ENCODE measurements around the gene PCSK5. TPM values are rescaled to one million over a fixed set of nuclear protein-coding genes. Genes with fewer than 3 reads are reported as not detected.

The PCSK5 gene
- polyA plus RNA-seq, 3 donors = 4.8 to 13.0 (median 7.1) TPM

DNA sequence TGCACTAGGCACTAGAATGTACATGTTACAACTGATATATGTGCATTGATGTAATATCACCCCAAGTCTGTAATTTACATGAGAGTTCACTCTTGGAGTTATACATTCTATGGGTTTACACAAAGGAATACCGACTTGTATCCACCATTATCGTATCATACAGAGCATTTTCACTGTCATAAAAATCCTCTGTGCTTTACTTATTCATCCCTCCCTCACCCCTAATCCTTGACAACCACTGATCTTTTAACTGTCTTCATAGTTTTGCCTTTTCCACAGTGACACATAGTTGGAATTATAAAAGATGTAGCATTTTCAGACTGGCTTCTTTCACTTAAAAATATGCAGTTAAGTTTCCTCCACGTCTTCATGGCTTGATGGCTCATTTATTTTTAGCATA lies 514.9 kb downstream of the PCSK5 start:
- no peaks in the 10 kb centered on the region for H4K20me1 ChIP-seq (ENCODE audit: insufficient read depth, low read length)
- Mint-ChIP-seq H3K9me3 (no peaks in the 10 kb centered on the region), H3K27me3 (ENCODE audit: low read depth in 3 of 3) (peaks cover 0 to 7% (median 0%) of the 10 kb centered on the region in 3 donors), H3K27ac (no peak overlapping the region), H3K4me1 (peaks cover 18% of the 10 kb centered on the region), H3K4me3 (no peak overlapping the region), H3K36me3 (no peaks in the 10 kb centered on the region)
- H3K4me1 ChIP-seq (ENCODE audit: control insufficient read depth in 1 of 2, insufficient read depth in 2 of 2, low read length in 2 of 2) = peaks cover 0 to 8% of the 10 kb centered on the region in 2 donors
- H3K27me3 ChIP-seq (ENCODE audit: control insufficient read depth in 2 of 2, insufficient read depth in 2 of 2, low read length in 2 of 2) = no peaks in the 10 kb centered on the region
- H3K27ac ChIP-seq (ENCODE audit: low read depth in 1 of 2, low read length in 2 of 2) = no peak overlapping the region
- H3K79me2 ChIP-seq (ENCODE audit: insufficient read depth, low read length) = no peaks in the 10 kb centered on the region
- no peaks in the 10 kb centered on the region for H3K9me3 ChIP-seq (replicated peaks in 1 of 2; ENCODE audit: control insufficient read depth in 1 of 2, insufficient read depth in 1 of 2, low read length in 2 of 2)
- H2AFZ ChIP-seq (ENCODE audit: insufficient read depth, low read depth, low read length, poor library complexity, severe bottlenecking) = no peak overlapping the region
- no peaks in the 10 kb centered on the region for H3K36me3 ChIP-seq (replicated peaks in 1 of 2; ENCODE audit: control insufficient read depth in 1 of 2, insufficient read depth in 2 of 2, low read length in 2 of 2)
- H3K4me3 ChIP-seq (replicated peaks in 1 of 3; ENCODE audit: low read depth in 2 of 3, low read length in 3 of 3) = no peak overlapping the region
- no peak overlapping the region for H3K4me2 ChIP-seq (replicated peaks; ENCODE audit: extremely low read depth, low read length, poor library complexity, severe bottlenecking)
- WGBS (ENCODE audit: insufficient coverage) = no CpG with 5 or more reads among the region's 3 CpGs
- TF ChIP-seq, protein P1, sequence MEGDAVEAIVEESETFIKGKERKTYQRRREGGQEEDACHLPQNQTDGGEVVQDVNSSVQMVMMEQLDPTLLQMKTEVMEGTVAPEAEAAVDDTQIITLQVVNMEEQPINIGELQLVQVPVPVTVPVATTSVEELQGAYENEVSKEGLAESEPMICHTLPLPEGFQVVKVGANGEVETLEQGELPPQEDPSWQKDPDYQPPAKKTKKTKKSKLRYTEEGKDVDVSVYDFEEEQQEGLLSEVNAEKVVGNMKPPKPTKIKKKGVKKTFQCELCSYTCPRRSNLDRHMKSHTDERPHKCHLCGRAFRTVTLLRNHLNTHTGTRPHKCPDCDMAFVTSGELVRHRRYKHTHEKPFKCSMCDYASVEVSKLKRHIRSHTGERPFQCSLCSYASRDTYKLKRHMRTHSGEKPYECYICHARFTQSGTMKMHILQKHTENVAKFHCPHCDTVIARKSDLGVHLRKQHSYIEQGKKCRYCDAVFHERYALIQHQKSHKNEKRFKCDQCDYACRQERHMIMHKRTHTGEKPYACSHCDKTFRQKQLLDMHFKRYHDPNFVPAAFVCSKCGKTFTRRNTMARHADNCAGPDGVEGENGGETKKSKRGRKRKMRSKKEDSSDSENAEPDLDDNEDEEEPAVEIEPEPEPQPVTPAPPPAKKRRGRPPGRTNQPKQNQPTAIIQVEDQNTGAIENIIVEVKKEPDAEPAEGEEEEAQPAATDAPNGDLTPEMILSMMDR (IDR thresholded peaks at IDR 0.05) = no peak
- DNase-seq = no peak
- no peak overlapping the region for H3K9ac ChIP-seq (ENCODE audit: insufficient read depth, low read length, poor library complexity, severe bottlenecking)
- intact Hi-C loops (cut with micrococcal nuclease) = loop anchor here in 1 of 2 donors (10.0 kb wide), 1 partner anchor 49 kb away; the partner anchor contains the start of gene GCNT1

DNA sequence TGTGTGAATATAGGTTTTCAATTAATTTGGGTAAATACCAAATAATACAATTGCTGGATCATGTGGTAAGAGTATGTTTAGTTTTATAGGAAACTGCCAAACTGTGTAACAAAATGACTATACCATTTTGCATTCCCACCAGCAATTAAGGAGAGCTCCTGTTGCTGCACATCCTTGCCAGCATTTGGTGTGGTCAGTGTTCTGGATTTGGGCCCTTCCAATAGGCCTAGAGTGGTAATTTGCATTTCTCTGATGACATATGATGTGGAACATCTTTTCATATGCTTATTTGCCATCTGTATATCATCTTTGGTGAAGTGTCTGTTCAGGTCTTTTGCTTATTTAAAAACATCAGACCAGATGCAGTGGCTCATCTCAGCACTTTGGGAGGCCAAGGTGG lies 515.4 kb downstream of the PCSK5 start:
- Histone ChIP-seq H3K36me3 (replicated peaks in 1 of 2; ENCODE audit: control insufficient read depth in 1 of 2, insufficient read depth in 2 of 2, low read length in 2 of 2) (no peaks in the 10 kb centered on the region), H3K4me3 (replicated peaks in 1 of 3; ENCODE audit: low read depth in 2 of 3, low read length in 3 of 3) (no peak overlapping the region), H3K9ac (ENCODE audit: insufficient read depth, low read length, poor library complexity, severe bottlenecking) (no peak overlapping the region), H2AFZ (ENCODE audit: insufficient read depth, low read depth, low read length, poor library complexity, severe bottlenecking) (no peak overlapping the region), H3K27me3 (ENCODE audit: control insufficient read depth in 2 of 2, insufficient read depth in 2 of 2, low read length in 2 of 2) (no peaks in the 10 kb centered on the region), H3K9me3 (replicated peaks in 1 of 2; ENCODE audit: control insufficient read depth in 1 of 2, insufficient read depth in 1 of 2, low read length in 2 of 2) (no peaks in the 10 kb centered on the region), H3K4me2 (replicated peaks; ENCODE audit: extremely low read depth, low read length, poor library complexity, severe bottlenecking) (no peak overlapping the region), H3K27ac (ENCODE audit: low read depth in 1 of 2, low read length in 2 of 2) (no peak overlapping the region), H3K4me1 (ENCODE audit: control insufficient read depth in 1 of 2, insufficient read depth in 2 of 2, low read length in 2 of 2) (peaks cover 0 to 8% of the 10 kb centered on the region in 2 donors), H3K79me2 (ENCODE audit: insufficient read depth, low read length) (no peaks in the 10 kb centered on the region), H4K20me1 (ENCODE audit: insufficient read depth, low read length) (no peaks in the 10 kb centered on the region)
- TF ChIP-seq, protein P1 (IDR thresholded peaks at IDR 0.05) = no peak
- H3K9me3 Mint-ChIP-seq = no peaks in the 10 kb centered on the region
- intact Hi-C loops (cut with micrococcal nuclease) = loop anchor here in 1 of 2 donors (10.0 kb wide), 1 partner anchor 49 kb away; the partner anchor contains the start of gene GCNT1
- no peaks in the 10 kb centered on the region for H3K36me3 Mint-ChIP-seq
- peaks cover 0 to 7% (median 0%) of the 10 kb centered on the region in 3 donors for H3K27me3 Mint-ChIP-seq (ENCODE audit: low read depth in 3 of 3)
- H3K4me3 Mint-ChIP-seq = no peak overlapping the region
- H3K27ac Mint-ChIP-seq = no peak overlapping the region
- DNase-seq = no peak
- H3K4me1 Mint-ChIP-seq = peaks cover 15% of the 10 kb centered on the region
